ENCODE results near the gene UCHL3.

DNA sequence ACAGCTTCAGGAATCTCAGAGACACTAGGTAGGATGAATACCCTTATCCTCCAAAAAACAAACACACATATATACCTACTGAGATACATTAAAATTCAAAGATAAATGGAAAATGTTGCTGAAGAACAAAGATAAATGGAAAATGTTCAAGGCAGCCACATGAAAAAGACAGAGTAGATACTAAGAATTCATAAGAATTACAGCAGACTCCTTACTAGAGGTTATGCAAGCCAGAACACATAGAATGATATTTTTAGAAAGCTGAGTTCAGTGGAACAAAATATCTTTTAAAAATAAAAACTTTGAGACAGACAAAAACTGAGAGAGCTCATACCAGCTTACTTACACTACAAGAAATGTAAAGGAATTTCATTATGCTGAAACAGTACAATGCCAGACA is 35.6 kb downstream of the UCHL3 start:
- TF ChIP-seq, protein P1, sequence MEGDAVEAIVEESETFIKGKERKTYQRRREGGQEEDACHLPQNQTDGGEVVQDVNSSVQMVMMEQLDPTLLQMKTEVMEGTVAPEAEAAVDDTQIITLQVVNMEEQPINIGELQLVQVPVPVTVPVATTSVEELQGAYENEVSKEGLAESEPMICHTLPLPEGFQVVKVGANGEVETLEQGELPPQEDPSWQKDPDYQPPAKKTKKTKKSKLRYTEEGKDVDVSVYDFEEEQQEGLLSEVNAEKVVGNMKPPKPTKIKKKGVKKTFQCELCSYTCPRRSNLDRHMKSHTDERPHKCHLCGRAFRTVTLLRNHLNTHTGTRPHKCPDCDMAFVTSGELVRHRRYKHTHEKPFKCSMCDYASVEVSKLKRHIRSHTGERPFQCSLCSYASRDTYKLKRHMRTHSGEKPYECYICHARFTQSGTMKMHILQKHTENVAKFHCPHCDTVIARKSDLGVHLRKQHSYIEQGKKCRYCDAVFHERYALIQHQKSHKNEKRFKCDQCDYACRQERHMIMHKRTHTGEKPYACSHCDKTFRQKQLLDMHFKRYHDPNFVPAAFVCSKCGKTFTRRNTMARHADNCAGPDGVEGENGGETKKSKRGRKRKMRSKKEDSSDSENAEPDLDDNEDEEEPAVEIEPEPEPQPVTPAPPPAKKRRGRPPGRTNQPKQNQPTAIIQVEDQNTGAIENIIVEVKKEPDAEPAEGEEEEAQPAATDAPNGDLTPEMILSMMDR (IDR thresholded peaks at IDR 0.05; ENCODE audit: extremely low read depth in 1 of 2, insufficient read depth in 1 of 2, low read depth in 1 of 2, low read length in 2 of 2): no peak
- TF ChIP-seq, protein P2, sequence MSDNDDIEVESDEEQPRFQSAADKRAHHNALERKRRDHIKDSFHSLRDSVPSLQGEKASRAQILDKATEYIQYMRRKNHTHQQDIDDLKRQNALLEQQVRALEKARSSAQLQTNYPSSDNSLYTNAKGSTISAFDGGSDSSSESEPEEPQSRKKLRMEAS (IDR thresholded peaks at IDR 0.05; ENCODE audit: insufficient read depth, insufficient read length): no peak
- no peak for TF ChIP-seq POLR2AphosphoS5 (IDR thresholded peaks at IDR 0.05; ENCODE audit: insufficient read depth, low read depth, low read length)
- TF ChIP-seq EZH2 (IDR thresholded peaks at IDR 0.05; ENCODE audit: borderline replicate concordance, low read depth, low read length, severe bottlenecking): no peak
- TF ChIP-seq POLR2A (IDR thresholded peaks at IDR 0.05; ENCODE audit: low read depth, low read length): no peak
- no peak for TF ChIP-seq JUN (IDR thresholded peaks at IDR 0.05; ENCODE audit: borderline replicate concordance, insufficient read depth, insufficient read length, low read depth)
- TF ChIP-seq FOS (IDR thresholded peaks at IDR 0.05; ENCODE audit: borderline replicate concordance, insufficient read depth, low read length): no peak
